ENCODE data around the gene PHOX2B. TPM values are rescaled to one million over a fixed set of nuclear protein-coding genes. Genes with fewer than 3 reads are reported as not detected.

The PHOX2B gene
- not detected for total RNA-seq
- polyA plus RNA-seq: not detected

DNA sequence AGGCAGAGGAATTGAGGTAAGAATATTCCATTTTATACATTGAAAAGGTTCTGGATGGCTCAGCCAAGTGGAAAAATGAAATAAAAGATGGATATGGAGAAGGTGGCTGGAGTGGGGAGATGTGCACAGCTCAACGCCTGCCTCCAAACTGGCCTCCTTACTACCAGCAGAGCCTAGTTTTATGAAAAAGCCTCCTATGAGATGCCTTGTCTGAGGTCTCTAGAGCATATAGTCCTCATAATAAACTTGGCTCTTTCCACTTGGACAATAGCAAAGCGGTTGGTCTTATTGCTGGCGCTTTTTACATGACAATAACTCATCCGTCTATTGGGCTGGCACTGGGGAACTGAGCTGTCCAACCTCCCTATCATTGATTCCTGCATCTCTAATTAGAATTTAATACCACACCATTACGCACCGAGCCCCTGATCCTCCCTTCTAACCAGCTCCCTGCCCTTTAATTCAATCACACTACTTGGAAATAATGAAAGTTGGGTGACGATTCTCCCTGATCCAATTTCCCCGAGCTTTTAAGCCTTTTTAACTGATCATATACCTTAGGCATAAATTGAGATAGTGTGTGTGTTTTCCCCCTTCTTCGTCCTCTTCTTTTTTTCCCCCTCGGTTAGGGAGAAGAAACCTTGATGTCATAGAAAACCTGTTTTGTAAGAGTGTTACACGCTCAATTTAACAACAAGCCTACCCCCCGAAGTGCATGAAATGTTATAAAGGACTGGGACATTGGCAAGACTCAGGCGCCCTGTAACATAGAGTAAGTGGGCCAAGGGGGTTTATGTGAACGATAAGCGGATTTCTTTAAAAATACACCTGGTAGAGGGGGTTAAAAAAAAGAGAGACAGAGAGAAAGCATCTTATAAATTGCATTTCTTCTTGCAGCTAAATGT, at the start of gene PHOX2B:
PHOX2B (minus strand) TSS at position 155 of the 905 bp plus-strand sequence; CDS start at position 40, 115 bp downstream.
- 8% methylated on average over 15 of the region's 15 CpGs for WGBS
- H3K27me3 ChIP-seq (ENCODE audit: control insufficient read depth in 4 of 4, insufficient read depth in 4 of 4, low read length in 3 of 4): peaks cover 9 to 54% (median 27%) of the 10 kb centered on the region in 4 donors

DNA sequence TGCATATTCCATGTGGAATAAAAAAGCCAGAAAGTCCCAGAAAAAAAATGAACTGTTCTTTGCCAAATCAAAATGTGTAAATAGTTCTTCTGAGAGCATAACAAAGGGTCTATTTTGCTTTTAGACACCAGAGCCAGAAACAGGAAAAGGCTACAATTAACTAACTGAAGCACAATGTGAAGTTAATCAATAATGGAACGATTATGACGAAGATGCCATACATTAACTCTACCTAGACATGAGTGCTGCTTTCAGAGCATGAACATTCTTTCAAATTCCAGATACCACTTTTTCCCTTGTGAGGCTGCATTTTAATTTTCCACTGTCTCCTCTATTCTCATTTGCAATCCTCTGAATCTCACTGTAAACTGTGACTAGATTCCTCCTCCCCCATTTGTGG, 48.7 kb upstream of the PHOX2B start:
- DNase-seq (ENCODE audit: low spot score): no peak
- no peak overlapping the region for H3K27ac ChIP-seq (ENCODE audit: low read depth in 1 of 2, low read length in 2 of 2)
- no peak overlapping the region for H3K9ac ChIP-seq (ENCODE audit: low read depth in 1 of 2, low read length in 2 of 2)
- WGBS: 54% methylated on average over 2 of the region's 2 CpGs
- H3K9me3 ChIP-seq (ENCODE audit: control insufficient read depth in 4 of 4, low read length in 3 of 4): no peaks in the 10 kb centered on the region
- TF ChIP-seq HNF4G (IDR thresholded peaks at IDR 0.05) (no peak), YY1 (IDR thresholded peaks at IDR 0.05) (no peak)
- peaks cover 0 to 12% (median 0%) of the 10 kb centered on the region in 4 donors for H3K27me3 ChIP-seq (ENCODE audit: control insufficient read depth in 4 of 4, insufficient read depth in 4 of 4, low read length in 3 of 4)
- H3K4me3 ChIP-seq (ENCODE audit: low read depth in 1 of 3, low read length in 3 of 3): no peak overlapping the region
- H3K4me1 ChIP-seq (ENCODE audit: control insufficient read depth in 4 of 4, insufficient read depth in 4 of 4, low read length in 3 of 4): no peaks in the 10 kb centered on the region
- H3K36me3 ChIP-seq (ENCODE audit: control insufficient read depth in 4 of 4, insufficient read depth in 3 of 4, low read depth in 1 of 4, low read length in 3 of 4): no peaks in the 10 kb centered on the region

More for the DNA sequence above, at the start of gene PHOX2B:
- no peak within 1 kb of the TSS for H3K4me3 ChIP-seq (ENCODE audit: low read depth in 1 of 3, low read length in 3 of 3)
- TF ChIP-seq, protein P1, sequence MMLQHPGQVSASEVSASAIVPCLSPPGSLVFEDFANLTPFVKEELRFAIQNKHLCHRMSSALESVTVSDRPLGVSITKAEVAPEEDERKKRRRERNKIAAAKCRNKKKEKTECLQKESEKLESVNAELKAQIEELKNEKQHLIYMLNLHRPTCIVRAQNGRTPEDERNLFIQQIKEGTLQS (IDR thresholded peaks at IDR 0.05): no peak
- no peak for TF ChIP-seq FOXA2 (IDR thresholded peaks at IDR 0.05)
- no peak for TF ChIP-seq RXRA (IDR thresholded peaks at IDR 0.05)
- TF ChIP-seq YY1 (IDR thresholded peaks at IDR 0.05): no peak
- TF ChIP-seq, protein P2, sequence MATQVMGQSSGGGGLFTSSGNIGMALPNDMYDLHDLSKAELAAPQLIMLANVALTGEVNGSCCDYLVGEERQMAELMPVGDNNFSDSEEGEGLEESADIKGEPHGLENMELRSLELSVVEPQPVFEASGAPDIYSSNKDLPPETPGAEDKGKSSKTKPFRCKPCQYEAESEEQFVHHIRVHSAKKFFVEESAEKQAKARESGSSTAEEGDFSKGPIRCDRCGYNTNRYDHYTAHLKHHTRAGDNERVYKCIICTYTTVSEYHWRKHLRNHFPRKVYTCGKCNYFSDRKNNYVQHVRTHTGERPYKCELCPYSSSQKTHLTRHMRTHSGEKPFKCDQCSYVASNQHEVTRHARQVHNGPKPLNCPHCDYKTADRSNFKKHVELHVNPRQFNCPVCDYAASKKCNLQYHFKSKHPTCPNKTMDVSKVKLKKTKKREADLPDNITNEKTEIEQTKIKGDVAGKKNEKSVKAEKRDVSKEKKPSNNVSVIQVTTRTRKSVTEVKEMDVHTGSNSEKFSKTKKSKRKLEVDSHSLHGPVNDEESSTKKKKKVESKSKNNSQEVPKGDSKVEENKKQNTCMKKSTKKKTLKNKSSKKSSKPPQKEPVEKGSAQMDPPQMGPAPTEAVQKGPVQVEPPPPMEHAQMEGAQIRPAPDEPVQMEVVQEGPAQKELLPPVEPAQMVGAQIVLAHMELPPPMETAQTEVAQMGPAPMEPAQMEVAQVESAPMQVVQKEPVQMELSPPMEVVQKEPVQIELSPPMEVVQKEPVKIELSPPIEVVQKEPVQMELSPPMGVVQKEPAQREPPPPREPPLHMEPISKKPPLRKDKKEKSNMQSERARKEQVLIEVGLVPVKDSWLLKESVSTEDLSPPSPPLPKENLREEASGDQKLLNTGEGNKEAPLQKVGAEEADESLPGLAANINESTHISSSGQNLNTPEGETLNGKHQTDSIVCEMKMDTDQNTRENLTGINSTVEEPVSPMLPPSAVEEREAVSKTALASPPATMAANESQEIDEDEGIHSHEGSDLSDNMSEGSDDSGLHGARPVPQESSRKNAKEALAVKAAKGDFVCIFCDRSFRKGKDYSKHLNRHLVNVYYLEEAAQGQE (IDR thresholded peaks at IDR 0.05): no peak
- no peak for TF ChIP-seq ZBTB33 (IDR thresholded peaks at IDR 0.05)
- TF ChIP-seq HNF4A (conservative IDR thresholded peaks at IDR 0.05): no peak
- no peak for DNase-seq (ENCODE audit: low spot score)
- no peaks in the 10 kb centered on the region for H3K36me3 ChIP-seq (ENCODE audit: control insufficient read depth in 4 of 4, insufficient read depth in 3 of 4, low read depth in 1 of 4, low read length in 3 of 4)
- H3K27ac ChIP-seq (ENCODE audit: low read depth in 1 of 2, low read length in 2 of 2): no peak within 1 kb of the TSS
- H3K4me1 ChIP-seq (ENCODE audit: control insufficient read depth in 4 of 4, insufficient read depth in 4 of 4, low read length in 3 of 4): peaks cover 7 to 22% (median 12%) of the 10 kb centered on the region in 4 donors
- H3K9ac ChIP-seq (ENCODE audit: low read depth in 1 of 2, low read length in 2 of 2): no peak within 1 kb of the TSS
- peaks cover 0 to 5% (median 1%) of the 10 kb centered on the region in 4 donors for H3K9me3 ChIP-seq (ENCODE audit: control insufficient read depth in 4 of 4, low read length in 3 of 4)

- no peak overlapping the region for H3K27ac ChIP-seq (ENCODE audit: low read depth in 1 of 2, low read length in 2 of 2)
- DNase-seq (ENCODE audit: low spot score): no peak
- TF ChIP-seq ZBTB33 (IDR thresholded peaks at IDR 0.05) (no peak), EGR1 (IDR thresholded peaks at IDR 0.05; ENCODE audit: low read depth in 2 of 2) (no peak), MAX (IDR thresholded peaks at IDR 0.05) (no peak), GABPA (IDR thresholded peaks at IDR 0.05 in 1 of 2, conservative IDR thresholded peaks at IDR 0.05 in 1 of 2) (no peak), JUND (IDR thresholded peaks at IDR 0.05) (no peak)
- TF ChIP-seq, protein P2 (IDR thresholded peaks at IDR 0.05): no peak
Observed at GRCh38 chr4:41796545-41797210, 48.2 kb upstream of the PHOX2B start.

More at GRCh38 chr4:41796545-41797210, 48.2 kb upstream of the PHOX2B start:
- no peaks in the 10 kb centered on the region for H3K4me1 ChIP-seq (ENCODE audit: control insufficient read depth in 4 of 4, insufficient read depth in 4 of 4, low read length in 3 of 4)
- H3K9ac ChIP-seq (ENCODE audit: low read depth in 1 of 2, low read length in 2 of 2): no peak overlapping the region
- no peaks in the 10 kb centered on the region for H3K9me3 ChIP-seq (ENCODE audit: control insufficient read depth in 4 of 4, low read length in 3 of 4)
- H3K4me3 ChIP-seq (ENCODE audit: low read depth in 1 of 3, low read length in 3 of 3): no peak overlapping the region
- H3K36me3 ChIP-seq (ENCODE audit: control insufficient read depth in 4 of 4, insufficient read depth in 3 of 4, low read depth in 1 of 4, low read length in 3 of 4): no peaks in the 10 kb centered on the region
- 20% methylated on average over 8 of the region's 8 CpGs for WGBS
- peaks cover 0 to 12% (median 0%) of the 10 kb centered on the region in 4 donors for H3K27me3 ChIP-seq (ENCODE audit: control insufficient read depth in 4 of 4, insufficient read depth in 4 of 4, low read length in 3 of 4)

Measured in liver (tissue), 9 donors.